AML-193 (cell line): ENCODE data around the gene IL18BP.

Experiments used
- DNase-seq, 2 experiments: peaks; one replicate each; lab custom pipeline; 2025; lab: John Stamatoyannopoulos, UW

IL18BP gene

DNA sequence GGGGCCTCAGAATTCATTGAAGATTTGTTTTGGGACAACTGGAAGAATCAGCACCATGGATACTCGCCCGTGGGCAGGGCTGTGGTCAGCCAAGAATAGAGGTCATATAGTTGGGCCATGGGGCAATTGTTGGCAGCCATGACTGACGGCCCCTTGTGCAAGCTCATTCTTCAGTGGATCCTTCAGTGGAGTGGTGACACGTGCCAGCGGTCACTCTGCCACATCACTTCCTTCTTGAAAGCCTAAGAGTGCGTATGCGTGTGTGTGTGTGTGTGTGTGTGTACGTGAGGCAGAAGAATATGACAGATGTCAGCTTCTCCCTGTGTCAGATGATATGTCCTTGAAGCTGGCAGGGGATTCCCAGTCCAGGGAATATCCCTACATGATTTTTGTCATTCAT, 1.8 kb upstream of the IL18BP start:
- DNase-seq: no peak

DNA sequence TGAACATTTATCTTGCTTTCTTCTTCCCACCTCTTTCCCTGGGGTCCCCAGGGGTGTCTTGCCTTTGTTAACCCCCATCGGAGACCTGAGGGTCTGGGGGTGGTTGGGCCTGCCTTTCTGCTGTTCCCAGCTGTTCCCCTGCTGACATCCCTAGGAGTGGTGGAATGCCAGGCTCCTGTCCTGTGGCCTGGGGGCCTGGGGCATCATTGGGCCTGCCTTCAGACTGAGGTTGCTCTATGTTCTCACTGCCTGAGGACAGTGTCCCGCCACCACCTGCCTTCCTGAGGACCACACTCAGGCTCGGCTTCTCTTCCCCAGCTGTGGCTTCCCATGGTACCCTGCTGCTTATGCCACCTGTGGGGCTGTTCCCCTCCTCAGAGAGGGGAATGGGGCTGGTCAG, 1.1 kb upstream of the IL18BP start:
- DNase-seq: no peak

DNA sequence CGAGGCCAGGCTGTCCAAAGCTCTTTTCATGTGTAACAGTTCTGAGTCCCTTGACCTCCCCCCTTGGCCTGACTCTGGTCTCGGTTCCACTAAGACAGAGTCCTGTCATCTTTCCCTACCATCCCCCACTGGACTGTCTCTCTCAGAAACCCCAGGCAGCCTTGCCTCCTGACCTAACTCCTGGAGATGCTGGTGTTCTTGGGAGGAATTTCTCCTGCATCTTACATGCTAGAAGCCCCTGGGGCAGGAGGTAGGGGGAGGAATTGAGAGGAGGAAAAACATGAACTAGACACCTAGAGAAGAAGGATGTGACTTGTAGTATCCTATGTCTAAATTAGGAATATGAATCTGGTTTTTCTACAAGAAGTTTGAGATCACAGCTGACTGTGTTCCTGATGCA, 648 bp upstream of the IL18BP start:
- no peak for DNase-seq

DNA sequence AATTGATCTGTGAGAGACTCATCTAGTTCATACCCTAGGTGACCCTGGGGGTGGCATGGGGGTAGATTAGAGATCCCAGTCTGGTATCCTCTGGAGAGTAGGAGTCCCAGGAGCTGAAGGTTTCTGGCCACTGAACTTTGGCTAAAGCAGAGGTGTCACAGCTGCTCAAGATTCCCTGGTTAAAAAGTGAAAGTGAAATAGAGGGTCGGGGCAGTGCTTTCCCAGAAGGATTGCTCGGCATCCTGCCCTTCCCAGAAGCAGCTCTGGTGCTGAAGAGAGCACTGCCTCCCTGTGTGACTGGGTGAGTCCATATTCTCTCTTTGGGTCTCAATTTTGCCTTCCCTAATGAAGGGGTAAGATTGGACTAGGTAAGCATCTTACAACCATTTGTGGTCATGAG, 653 bp downstream of the IL18BP start:
- no peak for DNase-seq

DNA sequence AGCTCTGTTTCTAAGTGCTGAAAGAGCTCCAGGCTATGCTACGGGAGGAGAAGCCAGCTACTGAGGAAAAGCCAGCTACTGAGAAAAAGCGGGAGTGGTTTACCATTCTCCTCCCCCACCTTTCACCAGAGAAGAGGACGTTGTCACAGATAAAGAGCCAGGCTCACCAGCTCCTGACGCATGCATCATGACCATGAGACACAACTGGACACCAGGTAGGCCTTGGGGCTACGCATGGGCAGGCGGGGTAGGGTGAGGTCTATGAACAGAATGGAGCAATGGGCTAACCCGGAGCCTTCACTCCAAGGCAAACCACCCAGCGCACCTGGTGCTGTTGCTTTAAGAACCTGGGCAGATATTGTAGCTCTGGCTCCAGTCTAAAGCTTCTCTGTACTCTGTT, 1.1 kb downstream of the IL18BP start:
- no peak for DNase-seq

DNA sequence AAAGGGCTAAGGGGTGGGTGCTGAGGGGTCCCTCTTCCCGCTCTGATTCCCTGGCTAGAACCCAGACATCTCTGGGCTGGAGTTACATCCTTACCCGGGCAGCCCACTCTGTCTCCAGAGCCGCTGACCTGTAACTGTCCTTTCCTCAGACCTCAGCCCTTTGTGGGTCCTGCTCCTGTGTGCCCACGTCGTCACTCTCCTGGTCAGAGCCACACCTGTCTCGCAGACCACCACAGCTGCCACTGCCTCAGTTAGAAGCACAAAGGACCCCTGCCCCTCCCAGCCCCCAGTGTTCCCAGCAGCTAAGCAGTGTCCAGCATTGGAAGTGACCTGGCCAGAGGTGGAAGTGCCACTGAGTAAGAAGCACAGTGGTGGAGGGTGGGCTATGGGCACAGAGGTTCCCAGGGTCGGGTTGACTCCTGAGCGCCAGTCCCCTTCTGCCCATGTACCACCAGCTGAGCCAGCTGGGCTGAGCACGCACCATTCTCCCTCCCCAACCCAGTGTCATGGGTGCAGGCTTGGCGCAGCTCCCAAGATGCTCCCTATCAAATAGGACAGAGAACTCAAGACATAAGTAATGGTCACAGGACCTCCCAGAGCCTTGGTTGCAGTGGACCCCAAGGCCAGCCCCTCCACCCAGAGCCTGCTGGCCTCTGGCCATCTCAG, 1.6 kb downstream of the IL18BP start:
- DNase-seq: no peak

DNA sequence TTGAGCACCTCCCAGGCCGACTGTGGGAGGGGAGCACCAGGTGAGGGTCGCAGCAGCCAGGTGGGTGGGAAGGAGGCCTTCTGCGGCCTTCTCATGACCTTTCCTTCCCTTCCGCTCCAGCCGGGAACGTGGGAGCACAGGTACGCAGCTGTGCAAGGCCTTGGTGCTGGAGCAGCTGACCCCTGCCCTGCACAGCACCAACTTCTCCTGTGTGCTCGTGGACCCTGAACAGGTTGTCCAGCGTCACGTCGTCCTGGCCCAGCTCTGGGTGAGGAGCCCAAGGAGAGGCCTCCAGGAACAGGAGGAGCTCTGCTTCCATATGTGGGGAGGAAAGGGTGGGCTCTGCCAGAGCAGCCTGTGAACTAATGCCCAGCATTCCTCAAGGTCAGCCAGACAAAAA, 2.6 kb downstream of the IL18BP start:
- DNase-seq: no peak

DNA sequence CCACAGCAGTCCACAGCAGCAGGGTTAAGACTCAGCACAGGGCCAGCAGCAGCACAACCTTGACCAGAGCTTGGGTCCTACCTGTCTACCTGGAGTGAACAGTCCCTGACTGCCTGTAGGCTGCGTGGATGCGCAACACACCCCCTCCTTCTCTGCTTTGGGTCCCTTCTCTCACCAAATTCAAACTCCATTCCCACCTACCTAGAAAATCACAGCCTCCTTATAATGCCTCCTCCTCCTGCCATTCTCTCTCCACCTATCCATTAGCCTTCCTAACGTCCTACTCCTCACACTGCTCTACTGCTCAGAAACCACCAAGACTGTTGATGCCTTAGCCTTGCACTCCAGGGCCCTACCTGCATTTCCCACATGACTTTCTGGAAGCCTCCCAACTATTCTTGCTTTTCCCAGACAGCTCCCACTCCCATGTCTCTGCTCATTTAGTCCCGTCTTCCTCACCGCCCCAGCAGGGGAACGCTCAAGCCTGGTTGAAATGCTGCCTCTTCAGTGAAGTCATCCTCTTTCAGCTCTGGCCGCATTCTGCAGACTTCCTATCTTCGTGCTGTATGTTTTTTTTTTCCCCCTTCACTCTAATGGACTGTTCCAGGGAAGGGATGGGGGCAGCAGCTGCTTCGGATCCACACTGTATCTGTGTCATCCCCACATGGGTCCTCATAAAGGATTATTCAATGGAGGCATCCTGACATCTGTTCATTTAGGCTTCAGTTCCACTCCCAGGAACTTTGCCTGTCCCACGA, 3.3 kb downstream of the IL18BP start:
- no peak for DNase-seq

DNA sequence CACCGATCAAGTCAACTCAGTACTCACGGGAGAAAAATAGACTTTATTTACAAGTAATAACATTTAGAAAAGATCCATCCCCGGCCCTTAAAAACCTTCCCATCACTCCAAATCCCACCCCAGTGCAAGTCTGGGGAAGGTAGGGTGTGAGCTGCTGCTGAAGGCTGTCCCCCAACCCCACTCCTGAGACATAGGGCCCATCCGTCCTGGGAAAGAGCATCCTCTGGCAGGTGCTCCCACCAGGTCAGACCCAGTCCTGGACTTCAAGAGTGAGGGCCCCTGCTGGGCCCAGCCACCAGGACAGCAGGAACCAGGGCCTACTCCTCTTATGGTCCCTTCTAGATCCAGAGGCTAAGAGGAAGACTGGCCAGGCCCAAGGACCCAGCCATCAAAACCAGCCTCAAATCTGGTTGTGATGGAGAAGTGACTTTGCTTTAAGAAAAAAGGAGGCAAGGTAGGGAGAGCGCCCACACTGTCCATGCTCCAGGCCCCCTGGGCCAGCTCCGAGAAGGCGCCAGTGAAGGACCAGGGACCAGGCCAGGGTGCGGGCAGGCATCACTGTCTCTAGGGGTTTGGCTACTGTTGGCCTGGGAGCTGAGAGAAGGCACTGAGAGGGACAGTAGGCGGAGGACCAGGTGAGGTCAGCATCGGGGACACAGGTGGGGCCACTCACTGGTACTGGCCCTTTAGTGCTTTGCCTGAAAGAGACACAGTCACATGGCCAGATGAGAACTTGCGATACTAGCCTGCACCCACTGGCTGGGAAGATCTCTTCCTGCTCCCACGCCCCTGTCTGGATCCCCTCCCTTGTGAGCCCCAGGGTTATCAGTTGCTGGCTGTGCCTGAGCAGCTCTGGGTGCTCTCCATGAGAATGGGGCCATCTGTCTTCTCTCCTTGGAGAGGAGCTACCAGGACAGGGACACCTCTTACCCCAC, 4.4 kb downstream of the IL18BP start:
- no peak for DNase-seq

DNA sequence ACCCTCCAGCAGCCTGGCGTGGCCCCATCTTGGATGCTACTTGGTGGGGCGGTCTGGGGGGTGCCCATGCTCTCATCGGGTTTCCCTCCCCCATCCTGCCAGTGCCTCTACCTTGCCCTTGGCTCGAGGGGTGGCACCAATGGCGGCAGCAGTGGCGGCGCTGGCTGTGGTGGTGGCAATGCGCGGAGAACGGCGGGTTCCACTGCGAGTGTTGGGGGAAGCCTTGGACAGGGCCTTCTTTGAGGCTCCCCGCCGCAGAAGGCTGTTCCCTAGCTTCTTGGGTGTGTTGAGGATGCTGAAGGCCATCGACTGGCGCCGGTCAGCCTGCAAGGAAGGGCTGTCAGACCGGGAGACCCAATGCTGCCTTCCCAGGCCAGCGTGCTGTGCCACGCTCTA, 5.1 kb downstream of the IL18BP start:
- no peak for DNase-seq

DNA sequence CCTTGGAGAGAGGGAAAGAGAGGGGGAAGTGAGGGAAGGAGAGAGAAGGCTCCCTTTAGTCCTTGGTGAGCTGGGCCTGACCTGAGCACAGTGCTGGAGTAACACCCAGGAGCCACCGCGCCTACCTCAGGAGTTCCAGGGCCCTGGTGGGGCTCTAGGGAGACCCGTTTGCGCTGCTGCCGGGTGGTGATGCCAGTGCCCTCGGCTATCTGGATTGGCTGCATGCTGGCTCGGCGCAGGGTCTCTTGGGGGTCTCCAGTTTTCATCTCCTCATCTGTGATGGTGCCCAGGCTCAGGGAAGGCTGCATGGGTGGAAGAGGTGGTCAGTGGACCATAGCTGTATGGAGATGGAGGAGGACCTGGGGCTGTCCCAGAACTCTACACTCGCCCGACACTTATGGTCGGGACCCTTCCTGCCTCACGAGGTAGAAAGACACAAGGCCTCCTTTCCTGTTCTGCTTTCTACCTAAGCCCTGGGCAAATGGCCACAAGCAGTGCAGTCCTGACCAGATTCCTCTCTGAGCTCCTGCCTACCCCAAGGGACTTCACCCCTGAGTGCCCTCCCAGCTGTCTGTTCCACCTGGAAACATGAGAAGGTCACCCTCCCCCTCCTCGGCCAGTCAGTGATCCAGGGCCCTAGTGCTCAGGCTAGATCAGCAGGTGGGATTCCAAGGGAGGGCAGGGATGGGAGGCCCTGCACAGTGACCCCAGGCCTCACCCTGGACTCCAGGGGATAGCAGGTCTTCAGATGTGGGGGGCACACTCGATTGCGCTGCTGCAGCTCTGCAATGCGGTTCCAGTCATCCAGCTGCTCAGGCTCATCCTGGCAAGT, 6.0 kb downstream of the IL18BP start:
- no peak for DNase-seq

DNA sequence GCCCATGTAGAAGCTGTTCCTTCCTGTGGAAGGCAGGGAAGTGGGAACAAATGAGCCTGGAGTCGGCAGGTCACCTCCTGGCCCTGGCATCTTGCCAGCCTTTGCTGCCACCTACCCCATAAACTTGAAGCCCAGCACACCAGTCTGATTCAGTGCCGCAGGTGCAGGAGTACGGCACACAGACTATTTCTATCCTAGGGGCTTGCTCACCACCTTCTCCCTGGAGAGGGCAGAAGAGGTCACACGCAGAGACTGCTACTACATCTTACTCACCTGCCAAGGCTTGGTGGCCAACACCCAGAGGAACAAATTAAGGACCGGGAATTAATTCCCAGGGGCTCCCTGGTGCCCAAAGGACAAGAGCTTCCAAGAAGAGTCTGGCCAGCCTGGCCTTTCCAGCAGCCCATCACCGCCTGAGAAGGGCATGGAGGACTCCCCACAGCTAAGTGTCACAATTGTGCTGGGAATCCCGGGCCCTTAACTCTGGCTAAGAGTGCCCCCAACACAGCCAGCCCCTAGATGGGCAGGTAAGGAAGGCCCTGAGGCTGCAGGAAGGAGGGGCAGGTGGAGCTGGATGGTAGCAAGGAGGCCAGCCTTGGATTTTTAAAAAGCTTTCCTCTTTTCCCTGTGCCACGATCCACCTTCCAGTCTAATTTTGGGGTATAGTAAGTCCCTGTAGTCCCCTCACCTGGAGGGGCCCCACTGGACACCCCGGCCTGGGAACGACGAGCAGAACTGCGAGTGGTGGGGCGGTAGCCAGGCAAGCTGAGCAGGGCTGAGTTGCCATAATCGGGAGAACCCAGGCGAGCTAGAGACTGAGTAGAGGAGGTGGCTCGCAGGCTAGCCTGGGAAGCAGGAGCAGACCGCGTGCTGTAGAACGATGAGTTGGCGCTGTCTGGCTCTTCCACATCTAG, 6.9 kb downstream of the IL18BP start:
- no peak for DNase-seq

DNA sequence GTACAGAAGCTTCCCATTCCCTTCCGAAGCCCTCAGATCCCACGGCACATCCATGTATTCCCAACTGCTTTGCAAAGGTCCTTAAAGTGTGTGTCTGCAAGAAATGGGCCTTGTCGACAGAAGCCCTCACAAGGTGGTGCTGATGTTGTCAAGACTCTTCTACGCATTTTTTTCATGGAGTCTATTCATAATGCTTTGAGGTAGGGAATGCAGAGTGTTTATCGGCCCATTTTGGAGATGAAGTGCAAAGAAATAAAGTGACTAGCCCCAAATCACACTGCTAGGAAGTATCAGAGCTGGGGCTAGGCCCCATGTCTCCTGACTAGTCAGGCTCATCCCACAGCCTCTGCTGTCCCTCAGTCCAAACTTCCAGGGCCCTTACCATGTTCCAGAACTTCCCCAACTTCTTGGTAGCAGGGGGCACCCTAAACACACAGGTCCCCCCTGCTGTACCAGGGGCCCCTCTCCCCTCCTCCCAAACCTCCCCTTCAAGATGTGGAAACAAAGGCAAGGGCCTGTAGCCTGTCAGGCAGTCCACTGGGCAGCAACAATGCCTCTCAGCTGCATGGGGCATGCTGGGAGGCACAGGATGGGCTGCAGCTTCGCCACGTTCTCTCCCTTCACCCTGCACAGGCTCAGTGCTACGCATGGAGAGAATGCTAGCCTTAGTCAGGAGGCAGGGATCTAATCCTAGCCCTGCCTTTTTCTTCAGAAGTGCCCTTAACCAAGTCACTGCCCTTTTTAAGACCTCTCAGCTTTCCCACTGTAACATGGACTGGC, 7.8 kb downstream of the IL18BP start:
- no peak for DNase-seq

DNA sequence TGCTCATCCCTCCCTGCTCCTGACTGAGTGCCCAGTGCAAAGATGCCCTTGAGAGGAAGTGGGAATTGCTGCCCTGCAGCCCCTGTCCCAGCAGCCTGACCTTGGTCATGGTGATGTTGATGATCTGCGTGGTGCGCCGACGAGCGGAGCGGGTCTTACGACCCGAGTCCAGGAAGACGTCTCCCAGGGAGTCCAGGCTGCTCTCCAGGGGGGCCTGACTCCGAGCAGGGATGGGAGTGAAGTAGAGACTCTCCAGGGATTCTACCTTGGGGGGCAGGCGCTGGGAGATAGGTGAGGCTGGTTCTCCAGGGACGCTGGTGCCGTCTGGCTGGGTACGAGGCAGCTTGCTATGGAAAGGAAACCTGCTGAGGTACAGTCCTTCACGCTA, 8.4 kb downstream of the IL18BP start:
- DNase-seq: no peak

DNA sequence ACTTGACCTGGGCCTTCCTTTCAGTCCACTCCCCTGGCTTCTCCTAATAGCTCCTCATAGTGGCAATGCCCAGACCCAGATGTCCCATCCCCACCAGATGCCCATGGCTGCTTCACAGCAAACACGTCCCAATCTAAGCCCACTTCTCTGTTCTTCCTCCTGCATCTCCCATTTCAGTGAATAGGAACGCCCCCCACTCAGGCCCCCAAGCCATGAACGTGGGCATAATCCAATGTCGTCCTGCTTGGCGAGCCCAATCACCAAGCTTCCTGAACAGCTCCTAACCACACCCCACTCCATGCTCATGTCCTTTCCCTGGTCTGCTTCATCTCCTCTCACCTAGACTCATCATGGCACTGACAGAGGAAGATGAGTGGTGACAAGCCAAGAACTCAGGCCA, 8.9 kb downstream of the IL18BP start:
- no peak for DNase-seq

DNA sequence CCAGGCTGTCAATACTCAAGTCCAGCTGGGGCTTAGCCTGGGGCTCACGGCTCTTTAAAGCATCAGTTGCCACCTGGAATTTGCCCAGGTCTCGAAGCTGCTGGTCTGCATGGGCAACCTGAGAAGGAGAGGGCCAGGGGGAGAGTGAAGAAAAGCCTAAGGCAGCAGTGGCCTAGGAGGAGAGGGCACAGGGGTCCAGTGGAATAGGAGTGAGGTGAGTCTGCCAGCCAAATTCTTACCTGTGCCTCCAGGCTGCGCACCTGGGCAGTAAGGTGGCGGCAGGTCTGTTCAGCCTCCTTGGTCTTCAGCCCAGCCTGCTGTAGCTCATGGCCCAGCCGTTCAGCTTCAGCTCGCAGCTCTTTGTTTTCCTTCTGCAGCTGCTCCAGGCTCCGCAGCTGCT, 10.0 kb downstream of the IL18BP start:
- DNase-seq: no peak

DNA sequence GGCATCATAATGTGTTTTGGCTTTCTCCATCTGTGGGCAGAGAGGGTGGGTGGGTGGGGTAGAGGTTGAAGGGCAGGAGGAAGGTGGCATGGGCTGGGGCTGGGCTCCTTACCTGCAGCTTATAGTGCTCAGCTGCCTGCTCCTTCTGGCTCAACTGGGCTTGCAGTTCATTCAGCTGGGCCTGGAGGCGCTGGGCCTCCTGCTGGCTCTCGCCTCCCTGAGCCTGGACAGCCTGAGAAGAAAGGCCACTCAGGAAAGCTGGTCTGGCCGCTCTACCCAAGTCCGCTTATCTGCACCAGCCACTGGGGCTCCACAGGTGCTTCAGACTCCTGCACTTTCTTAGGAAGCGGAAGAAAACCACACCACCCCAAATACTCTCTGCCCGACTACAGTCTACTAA, 10.4 kb downstream of the IL18BP start:
- DNase-seq: no peak

DNA sequence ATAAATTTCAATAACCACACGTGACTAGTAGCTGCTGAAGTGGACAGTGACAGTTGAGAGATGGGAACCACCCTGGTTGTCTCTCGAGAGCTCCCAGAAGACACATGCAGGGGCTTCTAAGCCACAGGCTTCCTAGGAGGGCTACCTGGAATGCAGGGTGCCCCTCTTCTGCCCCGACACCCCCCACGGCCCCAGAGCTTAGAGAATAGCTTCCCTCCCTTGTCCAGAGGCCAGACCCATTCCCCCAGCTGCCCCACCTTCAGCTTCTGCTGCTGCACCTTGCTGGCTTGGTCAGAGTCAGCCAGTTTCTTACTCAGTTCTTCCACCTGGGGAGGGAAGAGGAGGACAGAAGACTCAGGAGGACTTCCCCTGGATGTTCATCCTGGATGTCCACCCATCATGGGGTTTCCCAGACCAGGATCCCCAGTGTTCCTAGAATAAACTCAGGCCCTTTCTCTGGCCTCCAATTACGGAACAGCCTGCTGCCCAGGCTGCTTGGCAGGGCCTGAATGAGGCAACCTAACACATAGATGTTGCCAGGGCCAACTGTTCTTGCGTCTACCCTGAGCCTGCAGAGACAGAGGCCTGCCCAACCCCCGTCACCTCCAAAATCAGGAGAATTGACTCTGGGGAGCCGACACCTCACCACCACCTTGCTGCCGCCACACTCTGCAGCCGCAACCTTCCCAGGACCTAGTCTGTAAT, 12.0 kb downstream of the IL18BP start:
- DNase-seq: no peak

DNA sequence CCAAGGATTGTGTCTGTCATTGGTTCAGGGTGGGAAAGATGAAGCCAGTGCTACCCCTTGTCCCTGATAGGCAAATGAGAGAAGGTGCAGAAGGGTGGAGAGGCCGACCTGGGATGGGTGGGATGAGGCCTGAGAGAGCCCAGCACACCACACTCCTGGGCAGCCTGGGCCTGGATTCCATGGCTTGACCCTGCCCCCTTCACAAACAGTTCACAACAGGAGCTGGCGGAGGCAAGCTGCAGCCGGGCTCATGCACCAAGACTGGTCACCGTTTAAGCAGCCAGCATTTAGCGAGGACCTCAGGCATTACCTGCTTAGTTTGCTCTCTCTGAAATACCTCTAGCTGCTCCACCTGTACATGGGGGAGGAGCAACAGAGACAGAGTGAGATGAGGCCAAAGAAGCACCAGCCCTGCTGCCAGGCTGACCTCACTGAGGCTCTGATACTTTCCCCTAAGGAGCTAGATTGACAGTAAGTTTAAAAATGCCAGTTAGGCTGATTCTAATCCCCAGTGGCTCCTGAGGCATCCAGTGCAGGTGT, 13.5 kb downstream of the IL18BP start:
- DNase-seq: no peak
